Ascending aorta (tissue), 2 donors: ENCODE results near the gene ZER1. TPM values are rescaled to one million over a fixed set of nuclear protein-coding genes. Genes with fewer than 3 reads are reported as not detected.
A peak's percentile ranks its signal among the peaks of the same experiment; 100 is the strongest.

Experiments used
- DNase-seq, 2 donors: peaks; one replicate each; pipeline ENCODE4 v3.0.0-alpha.2; 2019; ENCODE audit warnings: low spot score in 2 of 2
- H3K27ac ChIP-seq, 2 donors: fragments of 200-600 bp; sonication (generic); one replicate each; pipeline ENCODE4 v1.5.1; 2016 to 2017; ENCODE audit warnings: mild to moderate bottlenecking in 1 of 2
- H3K27me3 ChIP-seq: fragments of 200-600 bp; sonication (generic); one replicate; pipeline ENCODE4 v1.5.1; 2017
- H3K36me3 ChIP-seq, 2 donors: fragments of 200-600 bp; sonication (generic); one replicate each; pipeline ENCODE4 v1.5.1; 2016
- H3K4me1 ChIP-seq, 2 donors: fragments of 200-600 bp; sonication (generic); one replicate each; pipeline ENCODE4 v1.5.1; 2016 to 2017; ENCODE audit warnings: mild to moderate bottlenecking in 1 of 2
- H3K4me3 ChIP-seq, 2 donors: fragments of 200-600 bp; sonication (generic); one replicate each; pipeline ENCODE4 v1.5.1; 2016 to 2017; ENCODE audit warnings: mild to moderate bottlenecking in 1 of 2
- H3K9me3 ChIP-seq, 2 donors: fragments of 200-600 bp; sonication (generic); one replicate each; pipeline ENCODE4 v1.5.1; 2016
- intact Hi-C: fragments of 100-400 bp; cut with DNase I; formaldehyde crosslinking; loops from one replicate; pipeline ENCODE4 v1.15.1; 2023
- total RNA-seq: library from RNA; depleted of rRNA; stranded (reverse); fragments of >200 nt; gene quantifications from one replicate; pipeline ENCODE4 v1.1.0, GENCODE V29; 2016
- TF ChIP-seq, protein P1 (sequence below), 3 experiments: fragments of 200-600 bp in 2 of 3; fragments of 450-650 bp in 1 of 3; sonication (generic) in 2 of 3; IDR thresholded peaks; one replicate each; pipeline ENCODE4 v1.5.1; 2016 to 2019; ENCODE audit warnings: antibody characterized with exemption in 3 of 3, mild to moderate bottlenecking in 1 of 3, moderate library complexity in 1 of 3

Gene ZER1
- total RNA-seq, 1 donor from 2014 or later, result 55.5 TPM

DNA sequence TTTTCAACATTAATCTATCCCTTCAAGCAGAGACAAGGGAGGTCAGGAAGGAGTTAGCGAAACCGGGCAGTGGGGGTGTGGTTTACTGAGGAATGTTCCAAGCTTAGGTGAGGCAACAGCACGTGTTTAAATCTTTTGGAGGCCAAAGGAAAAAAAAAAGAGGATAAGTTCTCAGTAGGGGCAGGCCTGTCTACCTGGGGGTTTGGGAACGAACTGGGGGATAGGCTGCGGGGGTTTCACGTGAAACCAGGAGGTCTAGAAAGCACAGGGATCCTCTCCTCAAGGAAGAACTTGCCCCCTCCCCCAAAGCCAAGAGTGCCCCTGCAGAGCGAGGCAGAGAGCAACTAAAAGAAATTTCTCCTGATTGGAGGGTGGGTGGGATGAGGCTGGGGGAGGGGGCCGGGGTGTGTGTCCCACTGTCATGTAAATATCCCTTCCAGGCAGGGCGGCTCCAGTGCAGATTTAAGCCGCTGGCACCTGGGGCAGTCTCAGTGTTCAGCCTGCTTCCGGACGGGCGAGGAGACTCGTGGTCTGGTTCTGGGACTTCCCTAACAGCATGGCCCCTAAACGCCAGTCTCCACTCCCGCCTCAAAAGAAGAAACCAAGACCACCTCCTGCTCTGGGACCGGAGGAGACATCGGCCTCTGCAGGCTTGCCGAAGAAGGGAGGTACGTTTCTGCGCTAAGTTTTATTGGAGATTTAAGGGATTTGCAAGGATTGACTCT lies 88.2 kb downstream of the ZER1 start:
- Histone ChIP-seq H3K9me3 (no peaks in the 10 kb centered on the region), H3K27ac (peak overlapping the region; percentile 41 to 51), H3K36me3 (no peaks in the 10 kb centered on the region), H3K4me3 (peak overlapping the region; percentile 56 to 65), H3K4me1 (peaks cover 3 to 11% of the 10 kb centered on the region in 2 donors), H3K27me3 (no peaks in the 10 kb centered on the region)
- TF ChIP-seq, protein P1, sequence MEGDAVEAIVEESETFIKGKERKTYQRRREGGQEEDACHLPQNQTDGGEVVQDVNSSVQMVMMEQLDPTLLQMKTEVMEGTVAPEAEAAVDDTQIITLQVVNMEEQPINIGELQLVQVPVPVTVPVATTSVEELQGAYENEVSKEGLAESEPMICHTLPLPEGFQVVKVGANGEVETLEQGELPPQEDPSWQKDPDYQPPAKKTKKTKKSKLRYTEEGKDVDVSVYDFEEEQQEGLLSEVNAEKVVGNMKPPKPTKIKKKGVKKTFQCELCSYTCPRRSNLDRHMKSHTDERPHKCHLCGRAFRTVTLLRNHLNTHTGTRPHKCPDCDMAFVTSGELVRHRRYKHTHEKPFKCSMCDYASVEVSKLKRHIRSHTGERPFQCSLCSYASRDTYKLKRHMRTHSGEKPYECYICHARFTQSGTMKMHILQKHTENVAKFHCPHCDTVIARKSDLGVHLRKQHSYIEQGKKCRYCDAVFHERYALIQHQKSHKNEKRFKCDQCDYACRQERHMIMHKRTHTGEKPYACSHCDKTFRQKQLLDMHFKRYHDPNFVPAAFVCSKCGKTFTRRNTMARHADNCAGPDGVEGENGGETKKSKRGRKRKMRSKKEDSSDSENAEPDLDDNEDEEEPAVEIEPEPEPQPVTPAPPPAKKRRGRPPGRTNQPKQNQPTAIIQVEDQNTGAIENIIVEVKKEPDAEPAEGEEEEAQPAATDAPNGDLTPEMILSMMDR (IDR thresholded peaks at IDR 0.05), result no peak
- intact Hi-C loops, result no loop called here
- DNase-seq, result peak in 1 of 2 donors; percentile 73

Other genes starting within 250 kb of the ZER1 start
- 687 TPM for gene SPTAN1, start 219.3 kb downstream of the ZER1 start, total RNA-seq
- 49.9 TPM for gene DYNC2I2, start 115.1 kb downstream of the ZER1 start, total RNA-seq
- gene SET, start 82.7 kb downstream of the ZER1 start, total RNA-seq, result 102 TPM
- 28.8 TPM for gene PKN3, start 69.4 kb downstream of the ZER1 start, total RNA-seq
- gene ZDHHC12, start 47.8 kb downstream of the ZER1 start, total RNA-seq, result 49.6 TPM
- 19.8 TPM for gene TBC1D13, start 15.3 kb upstream of the ZER1 start, total RNA-seq
- gene ENDOG, start 46.6 kb upstream of the ZER1 start, total RNA-seq, result 59.4 TPM
- gene SPOUT1, start 57.9 kb upstream of the ZER1 start, total RNA-seq, result 26.5 TPM
- gene KYAT1, start 110.0 kb upstream of the ZER1 start, total RNA-seq, result 4.9 TPM
- 227 TPM for gene LRRC8A, start 110.2 kb upstream of the ZER1 start, total RNA-seq
- 46.1 TPM for gene PHYHD1, start 149.1 kb upstream of the ZER1 start, total RNA-seq
- gene DOLK, start 175.7 kb upstream of the ZER1 start, total RNA-seq, result 5.0 TPM
- 45.0 TPM for gene NUP188, start 175.8 kb upstream of the ZER1 start, total RNA-seq